Posterior vena cava (tissue), 2 donors: ENCODE measurements around the gene WDR55. TPM values are rescaled to one million over a fixed set of nuclear protein-coding genes. Genes with fewer than 3 reads are reported as not detected.
"Not testable (repeated sequence)": the region's sequence is repeated elsewhere in the genome, so short reads cannot be mapped to it uniquely, and the experiment has no call there.

ENCODE experiments used
- DNase-seq: peaks from one replicate; pipeline ENCODE4 v3.0.0-alpha.2; 2020; ENCODE audit warnings: low spot score
- intact Hi-C, 2 donors: fragments of 100-400 bp; cut with DNase I; formaldehyde crosslinking; loops; one replicate each; pipeline versions ENCODE4 v1.14.1 to v1.14.2; 2022 to 2023
- total RNA-seq, 2 donors: library from RNA; stranded (reverse); fragmentation: NEBNext Ultra II Directional; extraction: Animal tissue kit (Norgen Biotek cat#: 25700); gene quantifications; one replicate each; pipeline ENCODE4 v1.2.1, GENCODE V29; 2021
- donor health status: DM: yes; HTN: yes; CAD: no.
- donor health status: DM: yes; HTN: yes; CAD: no.

Gene WDR55
- total RNA-seq, 2 donors from 2014 or later: 13.0 to 14.9 TPM

- intact Hi-C loops: loop anchor here (5.0 to 10.0 kb wide), 2 partner anchors 75 to 77 kb away; partner anchors contain the start of genes APBB3 (in 2 of the 2) and SLC35A4 (in 2 of the 2)
- DNase-seq: peak; percentile 99
Measured at GRCh38 chr5:140639148-140639981, 25.3 kb upstream of the WDR55 start, which contains the start of gene TMCO6. Gene TMCO6, plus strand, starts transcription at chr5:140639451. Its CDS starts 77 bp downstream, at chr5:140639528.

- intact Hi-C loops: loop anchor here in 1 of 2 donors (5.0 kb wide), 1 partner anchor 94 kb away; the partner anchor contains the start of gene EIF4EBP3
Measured at GRCh38 chr5:140641716-140642115, 23.0 kb upstream of the WDR55 start.

GRCh38 chr5:140642718-140643117, 22.0 kb upstream of the WDR55 start:
- intact Hi-C loops: loop anchor here in 1 of 2 donors (5.0 kb wide), 1 partner anchor 95 kb away; the partner anchor contains the start of gene EIF4EBP3
- DNase-seq: peak; percentile 81

More at GRCh38 chr5:140641716-140642115, 23.0 kb upstream of the WDR55 start:
- no peak for DNase-seq

- intact Hi-C loops: no loop called here
- no peak for DNase-seq
Measured at GRCh38 chr5:140647042-140647419, 17.7 kb upstream of the WDR55 start.

GRCh38 chr5:140658870-140659269, 5.8 kb upstream of the WDR55 start:
- intact Hi-C loops: no loop called here
- DNase-seq: no peak

- intact Hi-C loops, DNase-seq: not testable (repeated sequence)
Measured at GRCh38 chr5:140660371-140660770, 4.3 kb upstream of the WDR55 start.

- intact Hi-C loops: no loop called here
- no peak for DNase-seq
Measured at GRCh38 chr5:140664030-140664358, 710 bp upstream of the WDR55 start.

- DNase-seq, intact Hi-C loops: not testable (repeated sequence)
Measured at GRCh38 chr5:140671035-140671434, 6.3 kb downstream of the WDR55 start.

GRCh38 chr5:140671472-140672125, 6.9 kb downstream of the WDR55 start:
- intact Hi-C loops: no loop called here
- no peak for DNase-seq

- intact Hi-C loops: no loop called here
- no peak for DNase-seq
Measured at GRCh38 chr5:140672455-140673186, 7.9 kb downstream of the WDR55 start.

- intact Hi-C loops: no loop called here
- no peak for DNase-seq
Measured at GRCh38 chr5:140673187-140673976, 8.7 kb downstream of the WDR55 start, which contains the start of gene DND1. Gene DND1, minus strand, starts transcription at chr5:140673576. Its CDS starts 34 bp downstream, at chr5:140673542.

GRCh38 chr5:140674211-140674610, 9.5 kb downstream of the WDR55 start:
- no peak for DNase-seq
- intact Hi-C loops: no loop called here

GRCh38 chr5:140674629-140675028, 9.9 kb downstream of the WDR55 start:
- DNase-seq: no peak
- intact Hi-C loops: no loop called here

GRCh38 chr5:140677947-140678346, 13.2 kb downstream of the WDR55 start:
- intact Hi-C loops: no loop called here
- no peak for DNase-seq

GRCh38 chr5:140678993-140679392, 14.3 kb downstream of the WDR55 start:
- intact Hi-C loops: no loop called here

GRCh38 chr5:140690376-140690932, 25.8 kb downstream of the WDR55 start:
- no peak for DNase-seq
- intact Hi-C loops: no loop called here

More at GRCh38 chr5:140678993-140679392, 14.3 kb downstream of the WDR55 start:
- DNase-seq: no peak

- intact Hi-C loops: no loop called here
Measured at GRCh38 chr5:140690941-140691924, 26.5 kb downstream of the WDR55 start, which contains the start of the genes HARS1 and HARS2. Gene HARS1, minus strand, starts transcription at chr5:140691370. Its CDS starts 66 bp downstream, at chr5:140691304. Gene HARS2, plus strand, starts transcription at chr5:140691455. Its CDS starts 194 bp downstream, at chr5:140691649.

More at GRCh38 chr5:140690941-140691924, 26.5 kb downstream of the WDR55 start, which contains the start of the genes HARS1 and HARS2:
- DNase-seq: peak; percentile 97
